Measurements from ENCODE around the gene YPEL3. TPM values are rescaled to one million over a fixed set of nuclear protein-coding genes. Genes with fewer than 3 reads are reported as not detected.

The YPEL3 gene
- polyA plus RNA-seq, 3 donors: 41.4 to 49.2 (median 42.2) TPM

DNA sequence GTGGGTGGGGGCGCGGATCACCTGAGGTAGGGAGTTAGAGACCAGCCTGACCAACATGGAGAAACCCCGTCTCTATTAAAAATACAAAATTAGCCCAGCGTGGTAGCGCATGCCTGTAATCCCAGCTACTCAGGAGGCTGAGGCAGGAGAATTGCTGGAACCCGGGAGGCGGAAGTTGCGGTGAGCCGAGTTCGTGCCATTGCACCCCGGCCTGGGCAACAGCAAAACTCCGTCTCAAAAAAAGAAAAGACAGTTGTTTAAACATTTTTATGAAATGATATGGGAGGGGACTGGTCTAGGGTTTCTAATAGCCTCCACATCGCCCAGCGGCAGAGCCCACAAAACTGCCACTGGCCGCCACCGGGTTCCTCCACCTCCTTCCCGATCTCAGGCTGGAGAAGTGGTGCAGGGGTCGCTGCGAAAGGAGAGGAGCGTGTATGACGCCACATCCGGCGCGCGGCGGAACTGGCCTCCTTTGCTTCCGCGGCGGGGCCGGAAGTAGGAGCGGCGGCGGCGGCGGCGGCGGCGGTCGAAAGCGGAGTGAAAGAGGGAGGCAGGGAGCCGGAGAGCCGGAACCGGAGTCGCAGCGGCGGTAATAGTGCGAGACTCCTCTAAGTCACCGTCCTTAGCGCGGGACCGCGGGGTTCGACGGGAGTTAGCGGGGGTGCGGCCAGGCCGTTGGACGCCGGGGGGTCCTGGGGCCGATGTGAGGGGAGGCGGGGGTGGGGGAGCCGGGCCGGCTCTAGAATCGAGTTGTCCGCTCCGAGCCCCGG, 20.3 kb downstream of the YPEL3 start, which contains the start of gene PPP4C:
Gene PPP4C, plus strand, starts transcription at position 492 of the 773 bp plus-strand sequence. CDS start 384 bp downstream, outside the sequence.
- peak in 1 of 3 donors; percentile 80 for DNase-seq (ENCODE audit: low read depth in 3 of 3, low spot score in 2 of 3)

DNA sequence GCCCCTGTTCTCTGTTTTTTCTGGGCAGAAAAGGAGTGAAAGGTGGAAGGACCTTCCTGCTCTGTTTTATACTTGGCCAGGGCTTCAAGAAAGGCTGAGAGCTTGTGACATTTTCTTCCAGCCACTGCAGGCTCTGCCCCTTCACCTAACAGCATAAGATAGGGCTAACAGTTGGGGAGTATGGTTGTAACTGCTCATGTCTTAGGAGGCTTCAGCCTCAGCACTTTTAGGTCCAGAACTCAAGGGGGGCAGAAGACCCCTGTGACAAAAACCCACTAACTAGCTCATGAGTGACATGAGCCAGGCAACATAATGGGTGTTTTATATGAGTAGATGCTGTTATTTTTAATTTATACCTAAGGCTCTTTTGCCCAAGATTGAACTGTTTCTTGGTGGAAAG, 25.5 kb downstream of the YPEL3 start:
- no peak for DNase-seq (ENCODE audit: low read depth in 3 of 3, low spot score in 2 of 3)

DNA sequence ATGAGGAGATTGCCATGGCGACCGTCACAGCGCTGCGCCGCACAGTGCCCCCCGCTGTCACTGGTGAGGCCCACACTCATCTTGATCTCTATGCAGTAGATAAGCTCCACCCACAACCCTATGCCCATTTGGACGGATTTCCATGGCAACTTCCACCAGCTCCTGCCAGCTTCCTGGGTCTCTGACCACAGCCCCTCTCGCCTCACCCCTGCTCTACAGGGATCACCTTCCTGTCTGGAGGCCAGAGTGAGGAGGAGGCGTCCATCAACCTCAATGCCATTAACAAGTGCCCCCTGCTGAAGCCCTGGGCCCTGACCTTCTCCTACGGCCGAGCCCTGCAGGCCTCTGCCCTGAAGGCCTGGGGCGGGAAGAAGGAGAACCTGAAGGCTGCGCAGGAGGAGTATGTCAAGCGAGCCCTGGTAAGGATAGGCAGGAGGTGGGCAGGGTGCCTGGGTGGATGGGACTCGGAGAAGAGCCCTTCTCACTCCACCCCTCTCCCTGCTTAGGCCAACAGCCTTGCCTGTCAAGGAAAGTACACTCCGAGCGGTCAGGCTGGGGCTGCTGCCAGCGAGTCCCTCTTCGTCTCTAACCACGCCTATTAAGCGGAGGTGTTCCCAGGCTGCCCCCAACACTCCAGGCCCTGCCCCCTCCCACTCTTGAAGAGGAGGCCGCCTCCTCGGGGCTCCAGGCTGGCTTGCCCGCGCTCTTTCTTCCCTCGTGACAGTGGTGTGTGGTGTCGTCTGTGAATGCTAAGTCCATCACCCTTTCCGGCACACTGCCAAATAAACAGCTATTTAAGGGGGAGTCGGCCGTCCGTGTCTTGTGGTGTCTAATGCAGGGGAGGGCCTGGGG, 26.2 kb downstream of the YPEL3 start:
- DNase-seq (ENCODE audit: low read depth in 3 of 3, low spot score in 2 of 3): no peak

DNA sequence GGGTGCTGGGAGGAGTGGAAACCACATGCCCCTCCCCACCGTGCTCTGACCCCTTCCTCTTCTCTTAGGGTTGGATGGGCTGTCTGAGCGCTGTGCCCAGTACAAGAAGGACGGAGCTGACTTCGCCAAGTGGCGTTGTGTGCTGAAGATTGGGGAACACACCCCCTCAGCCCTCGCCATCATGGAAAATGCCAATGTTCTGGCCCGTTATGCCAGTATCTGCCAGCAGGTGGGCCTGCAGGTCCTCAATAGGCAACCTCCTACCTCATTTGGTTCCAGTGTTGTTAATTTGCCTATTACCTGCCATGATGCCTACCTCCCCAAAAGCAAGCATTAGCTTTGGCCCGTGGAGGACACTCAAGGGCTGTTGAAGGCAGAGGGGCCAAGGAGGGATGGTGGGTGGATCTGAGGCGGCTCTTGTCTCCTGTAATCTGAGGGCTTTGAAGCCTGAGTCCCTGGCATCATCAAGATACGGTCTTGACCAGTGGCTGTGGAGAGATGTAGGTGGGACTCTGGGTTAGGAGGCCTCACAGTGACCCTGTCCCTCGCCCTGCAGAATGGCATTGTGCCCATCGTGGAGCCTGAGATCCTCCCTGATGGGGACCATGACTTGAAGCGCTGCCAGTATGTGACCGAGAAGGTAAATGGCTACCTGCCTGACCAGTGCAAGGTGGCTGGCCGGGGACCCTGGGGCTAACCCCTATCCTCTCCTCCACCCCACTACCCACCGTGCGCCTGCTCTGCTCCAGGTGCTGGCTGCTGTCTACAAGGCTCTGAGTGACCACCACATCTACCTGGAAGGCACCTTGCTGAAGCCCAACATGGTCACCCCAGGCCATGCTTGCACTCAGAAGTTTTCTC, 27.0 kb downstream of the YPEL3 start:
- no peak for DNase-seq (ENCODE audit: low read depth in 3 of 3, low spot score in 2 of 3)

DNA sequence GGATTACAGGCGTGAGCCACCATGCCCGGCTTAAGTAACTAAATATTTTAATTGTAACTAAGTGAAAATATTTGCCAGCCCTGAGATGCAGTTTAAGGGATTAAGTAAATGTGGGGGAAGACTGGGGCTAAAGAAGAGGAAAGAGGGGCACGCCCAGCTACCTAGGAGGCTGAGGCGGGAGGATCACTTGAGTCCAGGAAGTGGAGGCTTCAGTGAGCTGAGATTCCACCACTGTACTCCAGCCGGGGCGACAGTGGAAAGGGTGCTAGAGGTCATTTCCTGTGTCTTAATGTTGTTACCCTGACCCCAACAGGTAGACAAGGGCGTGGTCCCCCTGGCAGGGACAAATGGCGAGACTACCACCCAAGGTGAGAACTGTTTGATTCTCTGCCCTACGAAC, 27.7 kb downstream of the YPEL3 start:
- DNase-seq (ENCODE audit: low read depth in 3 of 3, low spot score in 2 of 3): no peak

DNA sequence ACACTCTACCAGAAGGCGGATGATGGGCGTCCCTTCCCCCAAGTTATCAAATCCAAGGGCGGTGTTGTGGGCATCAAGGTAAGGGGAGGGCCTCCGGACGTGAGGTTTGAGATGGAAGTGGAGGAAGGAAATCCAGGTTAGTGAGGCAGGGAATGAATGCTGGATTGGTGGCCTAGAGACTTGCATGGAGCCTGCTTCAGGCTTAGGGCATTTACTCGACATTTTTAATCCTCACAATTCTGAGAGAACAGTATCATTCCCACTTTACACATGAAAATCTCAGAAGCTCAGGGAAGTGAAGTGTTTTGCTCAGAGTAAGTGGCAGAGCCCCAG, 28.5 kb downstream of the YPEL3 start:
- DNase-seq (ENCODE audit: low read depth in 3 of 3, low spot score in 2 of 3): no peak

DNA sequence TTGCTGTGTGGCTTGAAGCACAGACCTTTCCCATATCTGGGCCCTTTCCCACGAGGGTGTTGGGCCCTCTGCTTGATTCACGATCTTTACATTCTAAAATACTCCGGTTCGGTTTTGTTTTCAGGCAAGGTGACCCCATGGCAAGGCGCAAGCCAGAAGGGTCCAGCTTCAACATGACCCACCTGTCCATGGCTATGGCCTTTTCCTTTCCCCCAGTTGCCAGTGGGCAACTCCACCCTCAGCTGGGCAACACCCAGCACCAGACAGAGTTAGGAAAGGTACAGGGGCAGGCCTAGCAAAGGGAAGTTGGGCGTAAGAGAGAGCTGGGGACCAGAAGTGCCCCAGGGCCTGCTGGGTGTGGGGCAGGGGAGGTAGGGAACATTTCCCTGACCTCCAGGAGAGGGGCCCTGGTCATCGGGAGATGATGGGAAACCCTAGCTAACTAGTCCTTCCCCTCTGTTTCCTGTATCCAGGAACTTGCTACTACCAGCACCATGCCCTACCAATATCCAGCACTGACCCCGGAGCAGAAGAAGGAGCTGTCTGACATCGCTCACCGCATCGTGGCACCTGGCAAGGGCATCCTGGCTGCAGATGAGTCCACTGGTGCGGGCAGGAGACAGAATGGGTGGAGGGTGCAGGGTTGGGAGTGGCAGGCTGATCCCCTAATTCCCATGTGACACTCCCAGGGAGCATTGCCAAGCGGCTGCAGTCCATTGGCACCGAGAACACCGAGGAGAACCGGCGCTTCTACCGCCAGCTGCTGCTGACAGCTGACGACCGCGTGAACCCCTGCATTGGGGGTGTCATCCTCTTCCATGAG, 29.0 kb downstream of the YPEL3 start:
- no peak for DNase-seq (ENCODE audit: low read depth in 3 of 3, low spot score in 2 of 3)

DNA sequence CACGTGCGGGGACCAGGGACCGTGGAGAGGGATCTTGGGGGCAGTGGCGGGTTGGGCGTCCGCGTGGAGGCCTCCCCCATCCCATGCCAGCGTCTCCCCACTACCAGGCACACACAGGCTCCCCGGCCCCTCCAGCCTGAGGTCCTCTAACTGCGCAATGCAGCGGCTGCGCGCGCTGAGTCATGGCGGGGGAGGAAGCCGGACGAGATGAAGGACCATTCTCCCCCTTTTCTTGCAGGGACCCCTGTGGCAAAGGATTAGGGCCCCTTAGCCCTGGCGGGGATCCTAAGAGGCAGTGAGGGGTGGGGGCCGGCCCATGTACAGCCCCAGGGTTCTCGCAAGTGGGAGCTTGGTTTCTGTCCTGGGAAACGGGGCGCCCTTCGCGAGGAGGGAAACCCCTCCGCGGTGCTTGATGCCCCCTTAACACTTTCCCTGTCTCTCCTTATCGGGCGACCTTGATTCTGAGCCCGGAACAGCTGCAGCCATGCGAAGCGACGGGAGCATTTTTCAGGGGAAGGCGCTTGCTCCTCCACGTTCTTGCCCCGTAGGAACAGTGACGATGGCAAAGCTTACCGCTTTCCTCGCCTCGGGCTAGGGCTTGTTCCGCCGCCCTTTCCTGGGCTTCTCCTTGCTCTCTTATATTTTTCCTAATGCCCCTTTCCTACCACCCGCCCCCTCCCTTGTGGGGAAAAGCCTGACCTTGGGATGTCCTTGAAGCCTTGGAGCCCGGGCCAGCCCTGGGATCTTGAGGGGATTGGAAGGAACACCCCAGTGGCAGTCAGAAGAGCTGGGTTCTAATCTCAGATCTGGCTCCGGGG, 29.9 kb downstream of the YPEL3 start:
- no peak for DNase-seq (ENCODE audit: low read depth in 3 of 3, low spot score in 2 of 3)

DNA sequence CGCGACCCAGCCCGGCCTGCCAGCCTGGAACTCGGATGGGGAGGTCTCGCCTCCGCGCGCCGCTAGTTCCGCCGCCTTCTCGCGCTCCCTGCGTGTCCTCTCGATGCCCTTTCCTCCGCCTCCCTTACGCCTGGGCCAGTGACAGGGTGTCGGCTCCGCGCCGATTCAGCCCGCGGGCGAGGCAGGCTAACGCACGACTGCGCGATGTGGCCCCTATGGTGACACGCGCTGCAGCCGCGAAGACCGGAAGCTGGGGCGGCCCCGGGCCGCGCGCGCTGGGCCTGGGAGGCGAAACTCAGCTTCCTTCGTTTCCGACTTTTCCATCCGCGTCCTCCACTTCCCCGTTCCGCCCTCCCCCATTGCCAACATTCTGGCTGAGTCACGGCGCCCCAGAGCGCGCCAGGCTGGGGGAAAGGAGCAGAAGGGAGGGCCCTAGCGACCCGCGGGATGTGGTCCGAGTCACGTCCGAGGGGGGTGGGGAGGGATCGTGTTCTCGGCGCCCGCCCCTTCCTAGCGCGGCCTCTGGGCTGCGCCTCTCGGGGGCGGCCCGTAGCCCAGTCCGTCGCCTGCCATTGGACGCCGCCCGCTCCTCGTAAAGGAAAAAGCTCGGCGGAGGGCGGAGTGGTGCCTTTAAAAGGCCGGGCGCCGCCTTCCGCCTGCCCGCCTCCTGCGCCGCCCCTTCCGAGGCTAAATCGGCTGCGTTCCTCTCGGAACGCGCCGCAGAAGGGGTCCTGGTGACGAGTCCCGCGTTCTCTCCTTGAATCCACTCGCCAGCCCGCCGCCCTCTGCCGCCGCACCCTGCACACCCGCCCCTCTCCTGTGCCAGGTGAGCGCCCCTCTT, 30.7 kb downstream of the YPEL3 start, which contains the start of gene ALDOA:
Gene ALDOA, plus strand, starts transcription at position 659 of the 841 bp plus-strand sequence. CDS start 1,138 bp downstream, outside the sequence.
- DNase-seq (ENCODE audit: low read depth in 3 of 3, low spot score in 2 of 3): peak; percentile 90 to 93 (median 92)

DNA sequence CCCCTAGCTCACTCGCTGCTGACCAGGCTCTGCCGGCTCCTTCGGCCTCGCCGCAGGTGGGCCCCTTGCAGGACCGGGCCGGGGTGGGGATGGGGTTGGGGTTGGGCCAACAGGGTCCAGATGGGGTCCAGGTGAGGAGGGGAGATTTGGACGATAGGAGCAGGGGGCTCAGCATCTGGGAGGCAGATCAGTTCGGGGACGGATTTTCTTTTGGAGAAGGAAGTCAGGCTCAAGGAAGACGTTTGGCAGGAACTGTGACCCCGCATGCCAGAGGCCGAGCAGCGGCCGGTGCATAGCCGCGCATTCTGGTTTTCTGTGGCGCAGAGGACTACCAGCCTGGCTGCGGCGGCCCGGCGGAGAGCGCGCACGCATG, 31.3 kb downstream of the YPEL3 start:
- no peak for DNase-seq (ENCODE audit: low read depth in 3 of 3, low spot score in 2 of 3)

DNA sequence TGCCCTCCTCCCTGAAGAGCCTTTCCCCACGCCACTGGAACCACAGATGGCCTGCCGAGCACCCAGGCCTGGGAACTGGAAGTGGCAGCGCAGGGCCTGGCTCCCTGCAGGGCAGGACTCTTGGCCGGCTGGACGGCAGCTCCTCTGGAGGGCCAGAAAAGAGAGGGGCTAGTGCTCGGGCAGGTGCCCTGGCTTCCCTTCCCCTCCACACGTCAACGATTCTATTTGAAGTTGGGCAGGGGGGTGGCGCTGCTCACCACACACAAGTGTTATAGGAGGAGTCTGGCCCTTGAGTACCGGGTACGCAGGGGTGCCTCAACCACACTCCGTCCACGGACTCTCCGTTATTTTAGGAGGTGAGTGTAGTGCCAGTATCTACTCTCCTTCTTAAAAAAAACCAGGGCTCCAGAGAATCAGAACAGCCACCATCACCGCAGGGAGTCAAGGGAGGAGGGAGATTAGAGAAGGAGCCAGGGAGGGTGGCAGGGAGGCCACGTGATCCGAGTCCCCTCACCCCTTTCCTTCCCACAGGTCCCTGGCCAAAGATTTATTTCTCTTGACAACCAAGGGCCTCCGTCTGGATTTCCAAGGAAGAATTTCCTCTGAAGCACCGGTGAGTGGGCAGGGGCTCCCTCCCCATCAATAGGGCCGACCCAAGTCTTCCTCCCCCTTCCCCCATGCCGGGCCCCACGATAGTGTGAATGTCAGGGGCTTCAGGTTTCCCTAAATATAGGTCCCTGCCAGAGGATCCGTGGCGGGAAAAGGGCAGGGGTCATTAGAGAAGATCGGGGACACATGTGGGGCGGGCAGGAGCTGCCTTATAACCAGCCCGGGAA, 31.9 kb downstream of the YPEL3 start:
- peak in 2 of 3 donors; percentile 45 to 57 for DNase-seq (ENCODE audit: low read depth in 3 of 3, low spot score in 2 of 3)

DNA sequence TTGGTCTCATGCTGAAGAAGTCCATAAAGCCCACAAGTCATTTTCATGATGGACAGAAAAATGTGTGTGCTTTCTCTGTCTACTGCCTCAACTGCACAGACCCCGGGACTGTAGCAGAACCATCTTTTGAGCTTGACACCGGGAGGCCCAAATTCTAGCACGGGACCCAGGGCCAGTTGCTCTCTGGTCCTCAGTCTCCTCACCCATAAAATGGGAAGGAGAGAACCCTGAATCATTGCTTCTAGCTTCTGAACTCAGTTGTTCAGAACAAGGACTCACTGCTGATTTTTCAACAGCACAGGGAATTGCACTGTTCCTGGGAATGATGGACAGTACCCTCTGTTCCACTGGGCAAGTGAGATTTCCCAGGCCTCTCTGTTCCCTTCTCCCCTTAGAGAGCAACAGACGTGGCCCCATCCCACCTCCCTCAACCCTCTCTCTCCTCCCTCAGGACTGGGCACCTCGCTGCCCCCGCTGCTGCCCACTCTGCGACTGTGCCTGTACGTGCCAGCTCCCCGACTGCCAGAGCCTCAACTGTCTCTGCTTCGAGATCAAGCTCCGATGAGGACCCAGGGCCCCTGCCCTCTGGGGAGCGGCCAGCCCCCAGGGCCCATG, 32.6 kb downstream of the YPEL3 start:
- no peak for DNase-seq (ENCODE audit: low read depth in 3 of 3, low spot score in 2 of 3)

DNA sequence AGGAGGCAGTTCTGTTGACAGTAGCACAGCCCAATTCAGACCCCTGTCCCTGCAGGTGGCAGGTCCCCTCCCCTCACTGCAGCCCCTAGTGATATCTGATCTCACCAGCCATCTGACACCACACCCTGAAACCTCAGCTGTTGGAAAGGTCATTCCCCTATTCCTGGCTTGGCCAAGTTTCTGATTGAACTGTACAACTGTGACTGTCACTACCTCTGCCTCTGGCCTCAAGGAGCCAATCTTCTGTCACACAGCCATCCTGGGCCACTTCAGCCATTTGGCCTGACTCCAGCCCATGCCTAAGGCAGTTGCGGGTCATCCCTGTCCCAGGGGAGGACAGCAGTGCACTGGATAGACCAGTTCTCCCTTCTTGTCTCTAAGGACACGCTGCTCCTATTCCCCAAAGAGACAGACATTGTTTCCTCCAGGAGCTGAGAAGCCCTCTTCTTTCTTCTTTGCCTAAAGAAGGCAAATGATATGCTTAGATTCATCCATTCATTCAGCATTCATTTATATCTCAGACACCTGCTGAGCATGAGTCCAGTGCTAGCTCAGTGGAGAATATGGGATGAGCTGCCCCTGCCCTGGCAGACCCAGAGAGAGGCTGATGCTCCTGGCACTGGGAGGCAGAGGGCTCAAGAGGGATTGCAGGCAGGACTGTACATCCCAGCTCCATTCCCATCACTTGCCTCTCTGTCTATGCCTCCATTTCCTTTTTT, 35.0 kb downstream of the YPEL3 start:
- DNase-seq (ENCODE audit: low read depth in 3 of 3, low spot score in 2 of 3): no peak

DNA sequence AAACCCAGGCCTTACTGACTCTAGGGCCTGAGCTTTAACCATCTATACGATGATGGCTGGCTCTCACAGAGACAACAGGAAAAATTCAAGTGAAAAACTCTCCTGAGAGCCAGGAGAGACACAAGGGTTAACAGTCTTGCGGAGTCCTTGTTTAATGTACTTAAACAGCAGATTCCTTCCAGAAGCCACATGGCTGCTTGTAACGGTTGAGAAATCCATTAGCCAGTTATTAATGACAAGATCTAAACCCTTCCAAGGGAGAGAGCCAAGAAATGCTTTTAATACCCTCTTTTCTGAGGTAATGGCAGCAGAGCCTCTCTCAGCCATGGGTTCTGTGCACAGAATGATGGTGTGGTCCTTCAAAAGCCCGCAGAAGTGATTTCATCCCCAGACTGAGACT, 35.7 kb downstream of the YPEL3 start:
- no peak for DNase-seq (ENCODE audit: low read depth in 3 of 3, low spot score in 2 of 3)

DNA sequence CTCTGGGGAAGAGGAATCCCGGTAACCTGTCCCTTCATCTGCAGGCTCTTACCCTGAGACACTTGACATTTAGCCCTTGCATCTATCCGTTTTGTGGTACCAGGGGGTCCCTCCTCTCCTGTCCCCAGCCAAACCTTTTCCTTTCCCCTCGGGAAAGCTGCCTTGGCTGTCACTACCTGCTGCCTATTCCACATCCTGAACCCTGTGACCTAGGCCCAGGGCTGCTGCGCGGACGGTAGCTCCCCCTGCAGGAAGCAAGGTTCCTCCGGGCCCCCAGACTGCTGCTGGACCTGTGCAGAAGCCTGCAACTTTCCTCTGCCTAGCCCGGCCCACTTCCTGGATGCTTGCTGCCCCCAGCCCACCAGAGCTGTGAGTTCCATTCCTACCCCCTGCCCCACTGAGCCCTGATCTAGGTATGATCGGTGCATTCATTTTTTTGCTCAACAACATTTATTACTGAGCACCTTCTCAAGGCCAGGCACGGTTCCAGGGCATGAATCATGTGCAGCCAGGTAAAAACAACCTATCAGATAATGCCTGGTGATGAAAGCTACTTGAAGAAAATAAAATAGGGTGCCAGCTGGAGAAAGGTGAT, 41.0 kb downstream of the YPEL3 start:
- no peak for DNase-seq (ENCODE audit: low read depth in 3 of 3, low spot score in 2 of 3)

DNA sequence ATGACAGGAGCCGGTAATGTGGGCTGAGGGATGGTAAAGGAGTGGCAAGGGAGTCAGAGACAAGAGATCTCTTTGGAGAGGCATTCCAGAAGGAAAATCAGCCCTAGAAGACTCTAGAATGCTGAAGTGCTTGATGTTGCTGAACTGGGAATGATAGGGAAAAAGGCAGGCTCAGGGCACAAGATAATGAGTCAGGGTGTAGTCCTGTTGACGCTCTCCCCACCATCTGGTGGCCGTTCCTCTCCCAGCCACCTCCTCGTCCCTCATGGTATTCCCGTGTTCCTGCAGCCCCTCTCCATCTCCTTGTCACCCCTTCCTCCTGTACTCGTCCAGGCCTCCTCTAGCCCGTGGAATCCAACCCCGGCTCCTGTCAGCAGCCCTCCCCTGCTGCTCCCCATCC, 41.6 kb downstream of the YPEL3 start:
- no peak for DNase-seq (ENCODE audit: low read depth in 3 of 3, low spot score in 2 of 3)

All from right renal cortex interstitium (tissue), 3 donors.